Vagina (tissue), 2 donors: ENCODE data around the gene SLC2A1.

ENCODE experiments used
- CTCF ChIP-seq, 3 experiments: fragments of 450-650 bp in 2 of 3; fragments of 200-600 bp in 1 of 3; sonication (generic) in 1 of 3; IDR thresholded peaks; one replicate each; pipeline ENCODE4 v1.5.1; 2017 to 2019; ENCODE audit warnings: antibody characterized with exemption in 3 of 3, mild to moderate bottlenecking in 2 of 3, moderate library complexity in 2 of 3
- POLR2A ChIP-seq, 2 donors: fragments of 450-650 bp; IDR thresholded peaks; one replicate each; pipeline ENCODE4 v1.6.1; 2017; ENCODE audit warnings: antibody characterized with exemption in 2 of 2, mild to moderate bottlenecking in 2 of 2, moderate library complexity in 2 of 2
- POLR2AphosphoS5 ChIP-seq, 2 donors: sonication (generic); formaldehyde crosslinking; IDR thresholded peaks; one replicate each; pipeline ENCODE4 v1.9.0; 2017; ENCODE audit warnings: antibody characterized with exemption in 2 of 2, mild to moderate bottlenecking in 2 of 2, low read depth in 1 of 2; ENCODE audit not compliant: insufficient read depth in 1 of 2

- TF ChIP-seq CTCF (IDR thresholded peaks at IDR 0.05): no peak
- TF ChIP-seq POLR2AphosphoS5 (IDR thresholded peaks at IDR 0.05; ENCODE audit: insufficient read depth in 1 of 2, low read depth in 1 of 2): no peak
- TF ChIP-seq POLR2A (IDR thresholded peaks at IDR 0.05): no peak
Measured at GRCh38 chr1:42979896-42980800, 21.5 kb upstream of the SLC2A1 start.
